GM12873 (cell line): Measurements from ENCODE around the gene ACOX2.

Experiments
- TF ChIP-seq, protein P1 (sequence below): IDR thresholded peaks from 2 replicates; pipeline ENCODE4 v1.5.1; 2012; ENCODE audit warnings: low read depth, mild to moderate bottlenecking, moderate library complexity, low read length, control low read depth; ENCODE audit not compliant: insufficient read depth; ENCODE audit errors: missing control alignments

The ACOX2 gene

GRCh38 chr3:58526515-58526957 is 10.5 kb downstream of the ACOX2 start:
- TF ChIP-seq, protein P1, sequence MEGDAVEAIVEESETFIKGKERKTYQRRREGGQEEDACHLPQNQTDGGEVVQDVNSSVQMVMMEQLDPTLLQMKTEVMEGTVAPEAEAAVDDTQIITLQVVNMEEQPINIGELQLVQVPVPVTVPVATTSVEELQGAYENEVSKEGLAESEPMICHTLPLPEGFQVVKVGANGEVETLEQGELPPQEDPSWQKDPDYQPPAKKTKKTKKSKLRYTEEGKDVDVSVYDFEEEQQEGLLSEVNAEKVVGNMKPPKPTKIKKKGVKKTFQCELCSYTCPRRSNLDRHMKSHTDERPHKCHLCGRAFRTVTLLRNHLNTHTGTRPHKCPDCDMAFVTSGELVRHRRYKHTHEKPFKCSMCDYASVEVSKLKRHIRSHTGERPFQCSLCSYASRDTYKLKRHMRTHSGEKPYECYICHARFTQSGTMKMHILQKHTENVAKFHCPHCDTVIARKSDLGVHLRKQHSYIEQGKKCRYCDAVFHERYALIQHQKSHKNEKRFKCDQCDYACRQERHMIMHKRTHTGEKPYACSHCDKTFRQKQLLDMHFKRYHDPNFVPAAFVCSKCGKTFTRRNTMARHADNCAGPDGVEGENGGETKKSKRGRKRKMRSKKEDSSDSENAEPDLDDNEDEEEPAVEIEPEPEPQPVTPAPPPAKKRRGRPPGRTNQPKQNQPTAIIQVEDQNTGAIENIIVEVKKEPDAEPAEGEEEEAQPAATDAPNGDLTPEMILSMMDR = no peak

DNA sequence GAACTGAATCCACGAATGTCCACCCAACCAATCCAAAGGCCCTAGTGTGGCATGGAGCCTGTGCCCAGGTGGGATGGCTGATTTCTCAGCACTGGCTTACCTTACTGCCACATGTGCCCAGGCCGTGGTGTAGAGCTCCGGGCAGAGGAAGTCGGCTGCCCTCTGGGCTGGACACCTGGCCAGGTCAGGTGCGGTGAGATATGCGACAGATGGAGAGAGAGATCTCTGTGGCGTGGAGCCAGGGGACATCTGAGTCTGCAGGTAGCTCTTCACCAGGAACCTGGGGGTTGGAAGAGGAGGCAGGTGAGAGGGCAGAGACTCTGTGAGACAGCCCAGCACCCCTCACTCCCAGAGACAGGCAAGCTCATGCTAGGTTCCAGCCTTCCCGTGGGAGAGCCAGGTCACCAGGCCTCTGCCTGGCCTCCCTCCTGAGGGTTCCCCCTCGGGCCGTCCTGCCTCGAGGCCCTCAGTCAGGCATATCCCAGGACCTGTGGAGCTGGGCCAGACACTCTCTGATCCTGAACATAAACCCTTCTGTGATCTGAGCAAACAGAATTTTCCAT is 12.6 kb downstream of the ACOX2 start:
- TF ChIP-seq, protein P1 = no peak

DNA sequence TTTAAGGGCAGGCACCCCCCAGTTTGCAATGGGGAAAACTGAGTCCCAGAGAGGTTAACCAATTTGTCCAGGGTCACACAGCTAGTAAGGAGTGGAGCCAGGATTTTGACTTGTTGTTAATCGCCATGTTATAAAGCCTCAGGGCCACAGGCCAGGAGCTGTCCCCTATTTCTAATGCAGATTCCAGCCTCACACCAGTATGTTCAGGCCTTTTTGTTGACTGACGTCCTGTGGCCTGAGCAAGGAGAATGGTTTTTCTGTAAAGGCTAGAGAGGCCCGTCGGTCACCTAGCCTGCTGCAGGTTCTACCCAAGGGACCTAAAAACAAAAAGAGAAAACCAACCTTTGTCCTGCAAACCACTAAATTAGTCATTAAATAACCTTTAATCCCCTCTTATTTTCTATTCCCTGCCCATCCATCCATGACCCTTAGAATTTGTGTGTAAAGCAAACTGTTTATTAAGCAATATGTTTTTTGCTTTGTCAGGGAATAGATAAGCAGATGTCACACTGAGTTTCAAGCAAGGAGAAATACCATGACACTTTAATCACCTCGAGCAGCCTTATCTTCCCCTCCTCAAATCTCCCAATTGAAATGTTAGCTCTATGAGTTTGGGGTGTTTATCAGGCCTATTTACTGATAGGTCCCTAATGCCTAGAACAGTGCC is 14.1 kb downstream of the ACOX2 start:
- TF ChIP-seq, protein P1 = no peak

DNA sequence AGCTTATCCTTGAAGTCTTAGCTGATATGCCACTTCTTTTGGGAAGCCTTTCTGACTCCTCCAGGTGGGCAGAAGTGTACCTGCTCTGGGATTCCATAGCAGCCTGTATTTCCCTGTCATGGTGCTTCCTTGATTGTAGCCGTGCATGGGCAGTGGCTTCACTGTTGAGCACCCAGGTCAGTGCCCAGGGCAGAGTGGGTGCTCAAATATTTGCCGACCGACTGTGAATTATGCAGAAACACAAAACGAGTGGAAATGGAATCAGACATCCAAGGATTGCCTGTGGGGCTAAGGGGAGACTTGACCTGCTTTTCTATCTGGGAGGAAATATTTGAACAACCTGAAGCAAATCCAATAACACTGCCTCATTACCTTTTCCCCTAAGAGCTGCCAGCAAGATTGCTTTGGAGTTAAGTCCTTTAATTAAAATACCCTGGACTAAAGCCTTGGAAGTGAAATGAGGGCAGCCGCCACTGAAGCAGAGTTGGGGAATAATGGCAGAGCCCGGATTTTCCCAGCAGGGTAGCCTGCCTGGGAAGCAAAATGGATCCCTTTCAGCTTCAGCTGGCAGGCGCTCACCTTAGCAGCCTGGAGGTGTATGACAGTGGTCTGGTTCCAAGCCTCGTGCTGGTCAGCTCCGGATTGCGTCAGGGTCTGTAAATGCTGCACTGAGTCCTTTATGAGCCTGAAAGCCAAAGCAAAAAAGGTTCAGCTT is 14.9 kb downstream of the ACOX2 start:
- TF ChIP-seq, protein P1 = no peak

GRCh38 chr3:58521336-58521670 is 15.7 kb downstream of the ACOX2 start:
- TF ChIP-seq, protein P1 = no peak

- TF ChIP-seq, protein P1 = no peak
Measured at GRCh38 chr3:58520403-58521335, 16.3 kb downstream of the ACOX2 start.
